Spleen (tissue), 11 donors: ENCODE measurements around the gene HRH1. TPM values are rescaled to one million over a fixed set of nuclear protein-coding genes. Genes with fewer than 3 reads are reported as not detected.

Experiments
- DNase-seq: peaks from one replicate; pipeline ENCODE4 v3.0.0-alpha.2; 2020
- H3K27ac ChIP-seq, 8 donors: fragments of 200-600 bp; sonication (generic) in 7 of 8; 1 replicate in 4 of 8; 2 replicates in 4 of 8; pipeline versions ENCODE4 v1.5.0 to v1.8.0; 2016 to 2021; ENCODE audit warnings: inconsistent platforms in 4 of 8, mild to moderate bottlenecking in 4 of 8, moderate library complexity in 1 of 8
- H3K27me3 ChIP-seq, 7 donors: fragments of 200-600 bp; sonication (generic) in 6 of 7; replicated peaks in 1 of 7; 1 replicate in 4 of 7; 2 replicates in 3 of 7; pipeline versions ENCODE4 v1.5.0 to v1.8.0; 2016 to 2021; ENCODE audit warnings: inconsistent platforms in 3 of 7, mild to moderate bottlenecking in 1 of 7
- H3K36me3 ChIP-seq, 6 donors: fragments of 200-600 bp; sonication (generic) in 5 of 6; 1 replicate in 4 of 6; 2 replicates in 2 of 6; pipeline versions ENCODE4 v1.5.0 to v1.8.0; 2016 to 2021; ENCODE audit warnings: inconsistent platforms in 2 of 6
- H3K4me1 ChIP-seq, 6 donors: fragments of 200-600 bp; sonication (generic) in 5 of 6; 1 replicate in 3 of 6; 2 replicates in 3 of 6; pipeline versions ENCODE4 v1.5.0 to v1.8.0; 2016 to 2021; ENCODE audit warnings: inconsistent platforms in 3 of 6
- H3K4me3 ChIP-seq, 8 donors: fragments of 200-600 bp; sonication (generic) in 7 of 8; 1 replicate in 4 of 8; 2 replicates in 4 of 8; pipeline versions ENCODE4 v1.5.0 to v1.8.0; 2016 to 2021; ENCODE audit warnings: inconsistent platforms in 4 of 8, mild to moderate bottlenecking in 4 of 8, moderate library complexity in 2 of 8
- H3K9me3 ChIP-seq, 8 donors: fragments of 200-600 bp; sonication (generic) in 7 of 8; 1 replicate in 4 of 8; 2 replicates in 4 of 8; pipeline versions ENCODE4 v1.5.0 to v1.8.0; 2016 to 2021; ENCODE audit warnings: inconsistent platforms in 4 of 8
- CTCF ChIP-seq, 11 experiments: fragments of 200-600 bp in 7 of 11; fragments of 450-650 bp in 4 of 11; sonication (generic) in 4 of 11; IDR thresholded peaks in 8 of 11; conservative IDR thresholded peaks in 3 of 11; 1 replicate in 7 of 11; 2 replicates in 4 of 11; pipeline versions ENCODE4 v1.4.0 to v1.8.0; 2016 to 2021; ENCODE audit warnings: antibody characterized with exemption in 11 of 11, inconsistent platforms in 4 of 11, mild to moderate bottlenecking in 1 of 11
- POLR2A ChIP-seq, 3 donors: fragments of 450-650 bp; IDR thresholded peaks; one replicate each; pipeline ENCODE4 v1.5.1; 2017; ENCODE audit warnings: antibody characterized with exemption in 3 of 3, mild to moderate bottlenecking in 1 of 3
- POLR2AphosphoS5 ChIP-seq, 3 donors: sonication (generic); formaldehyde crosslinking; IDR thresholded peaks; one replicate each; pipeline ENCODE4 v1.5.1; 2017; ENCODE audit warnings: antibody characterized with exemption in 3 of 3
- whole genome bisulfite sequencing, 5 donors: extraction: QIAGEN DNeasy Blood & Tissue Kit in 3 of 5; methylation state at CpG; one replicate each; pipeline versions ENCODE4 v1.1.5 to v1.1.7; 2013 to 2018; 5-methylcytosine and 5-hydroxymethylcytosine counted together
- intact Hi-C: fragments of 100-400 bp; cut with DNase I; formaldehyde crosslinking; loops from one replicate; pipeline ENCODE4 v1.15.0; 2023; ENCODE audit warnings: low total_unique reads
- polyA plus RNA-seq, 3 donors: library from polyadenylated mRNA; stranded (reverse); fragments of 200-250 nt; gene quantifications; one replicate each; pipeline ENCODE4 v1.2.1, GENCODE V29; 2013
- total RNA-seq, 7 donors: library from RNA; depleted of rRNA in 3 of 7; stranded (reverse); fragments of >200 nt in 3 of 7; fragmentation: NEBNext Ultra II Directional in 4 of 7; extraction: Animal tissue kit (Norgen Biotek cat#: 25700) in 4 of 7; gene quantifications; one replicate each; pipeline versions ENCODE4 v1.1.0 to v1.2.1, GENCODE V29; 2016 to 2021
- donor health status: healthy with polysubstance abuse.
- donor health status: DM: no; HTN: no; CAD: no; lungs with moderate emphysema.
- donor health status: DM: no; HTN: no; CAD: no.
- donor health status: Bipolar disorder and iron deficiency.
- donor health status: healthy.
- donor health status: DM: no; HTN: no; CAD: no.
- donor health status: DM: yes; HTN: yes; CAD: no.

The HRH1 gene
- total and polyA plus RNA-seq, 10 donors, result 0.15 to 4.4 (median 1.8) TPM

GRCh38 chr3:11287404-11287803, 133.1 kb downstream of the HRH1 start:
- intact Hi-C loops, result no loop called here
- Histone ChIP-seq H3K27ac (peak overlapping the region in 7 of 8 donors; percentile 61 to 90 (median 86)), H3K27me3 (no peaks in the 10 kb centered on the region), H3K4me1 (peaks cover 41 to 94% (median 67%) of the 10 kb centered on the region in 6 donors), H3K4me3 (no peak overlapping the region), H3K36me3 (peaks cover 0 to 46% (median 5%) of the 10 kb centered on the region in 6 donors), H3K9me3 (no peaks in the 10 kb centered on the region)
- WGBS, 5 donors, result 82 to 96% (median 92%) methylated on average over 9 to 10 of the region's 10 CpGs
- DNase-seq, result no peak
- TF ChIP-seq POLR2AphosphoS5 (IDR thresholded peaks at IDR 0.05) (no peak), POLR2A (IDR thresholded peaks at IDR 0.05) (no peak), CTCF (IDR thresholded peaks at IDR 0.05 in 8 of 11, conservative IDR thresholded peaks at IDR 0.05 in 3 of 11) (no peak)

- WGBS, 5 donors, result 46 to 73% (median 59%) methylated on average over 2 of the region's 2 CpGs
- no peak for DNase-seq
- Histone ChIP-seq H3K36me3 (peaks cover 0 to 39% (median 2%) of the 10 kb centered on the region in 6 donors), H3K4me3 (no peak overlapping the region), H3K27ac (peak overlapping the region; percentile 61 to 90 (median 86)), H3K9me3 (no peaks in the 10 kb centered on the region), H3K27me3 (no peaks in the 10 kb centered on the region), H3K4me1 (peaks cover 41 to 88% (median 61%) of the 10 kb centered on the region in 6 donors)
- intact Hi-C loops, result no loop called here
- TF ChIP-seq POLR2AphosphoS5 (IDR thresholded peaks at IDR 0.05) (no peak), CTCF (IDR thresholded peaks at IDR 0.05 in 8 of 11, conservative IDR thresholded peaks at IDR 0.05 in 3 of 11) (no peak), POLR2A (IDR thresholded peaks at IDR 0.05) (no peak)
Observed at GRCh38 chr3:11288021-11288491, 133.8 kb downstream of the HRH1 start.

GRCh38 chr3:11288786-11289637, 134.7 kb downstream of the HRH1 start:
- Histone ChIP-seq H3K9me3 (no peaks in the 10 kb centered on the region), H3K4me3 (peak overlapping the region in 1 of 8 donors; percentile 46), H3K27me3 (no peaks in the 10 kb centered on the region), H3K4me1 (peaks cover 41 to 78% (median 53%) of the 10 kb centered on the region in 6 donors), H3K27ac (peak overlapping the region; percentile 61 to 90 (median 86)), H3K36me3 (peaks cover 0 to 38% (median 0%) of the 10 kb centered on the region in 6 donors)
- intact Hi-C loops, result no loop called here
- 6 to 24% (median 14%) methylated on average over 7 of the region's 7 CpGs for whole genome bisulfite sequencing, 5 donors
- no peak for DNase-seq
- TF ChIP-seq POLR2AphosphoS5 (IDR thresholded peaks at IDR 0.05) (no peak), CTCF (IDR thresholded peaks at IDR 0.05 in 8 of 11, conservative IDR thresholded peaks at IDR 0.05 in 3 of 11) (no peak), POLR2A (IDR thresholded peaks at IDR 0.05) (no peak)

- Histone ChIP-seq H3K9me3 (no peaks in the 10 kb centered on the region), H3K4me3 (peak overlapping the region in 1 of 8 donors; percentile 46), H3K4me1 (peaks cover 41 to 72% (median 53%) of the 10 kb centered on the region in 6 donors), H3K36me3 (peaks cover 0 to 38% (median 0%) of the 10 kb centered on the region in 6 donors), H3K27ac (peak overlapping the region; percentile 61 to 90 (median 86)), H3K27me3 (no peaks in the 10 kb centered on the region)
- DNase-seq, result no peak
- intact Hi-C loops, result no loop called here
- WGBS, 5 donors, result 60 to 72% (median 62%) methylated on average over 3 of the region's 3 CpGs
- TF ChIP-seq CTCF (IDR thresholded peaks at IDR 0.05 in 8 of 11, conservative IDR thresholded peaks at IDR 0.05 in 3 of 11), result no peak
- TF ChIP-seq POLR2AphosphoS5 (IDR thresholded peaks at IDR 0.05), result no peak
- no peak for TF ChIP-seq POLR2A (IDR thresholded peaks at IDR 0.05)
Observed at GRCh38 chr3:11289864-11290263, 135.6 kb downstream of the HRH1 start.
